ENCODE results near the gene KCND2. TPM values are rescaled to one million over a fixed set of nuclear protein-coding genes. Genes with fewer than 3 reads are reported as not detected.

The KCND2 gene
- total RNA-seq, 1 donor from 2014 or later = 0.30 TPM

GRCh38 chr7:120460949-120461348 lies 188.0 kb downstream of the KCND2 start:
- Mint-ChIP-seq H3K9me3 (ENCODE audit: low read depth) (peaks cover 4% of the 10 kb centered on the region), H3K4me1 (ENCODE audit: low read depth) (peaks cover 17% of the 10 kb centered on the region), H3K4me3 (ENCODE audit: unreplicated experiment) (no peak overlapping the region), H3K36me3 (ENCODE audit: low read depth) (peaks cover 2% of the 10 kb centered on the region), H3K27me3 (ENCODE audit: low read depth) (no peaks in the 10 kb centered on the region), H3K27ac (ENCODE audit: unreplicated experiment) (no peak overlapping the region)
- no peak for TF ChIP-seq CTCF (IDR thresholded peaks at IDR 0.05)
- DNase-seq (ENCODE audit: low spot score) = no peak

- H3K36me3 Mint-ChIP-seq (ENCODE audit: low read depth) = no peaks in the 10 kb centered on the region
- peaks cover 17% of the 10 kb centered on the region for H3K4me1 Mint-ChIP-seq (ENCODE audit: low read depth)
- H3K27me3 Mint-ChIP-seq (ENCODE audit: low read depth) = no peaks in the 10 kb centered on the region
- no peak overlapping the region for H3K4me3 Mint-ChIP-seq (ENCODE audit: unreplicated experiment)
- H3K9me3 Mint-ChIP-seq (ENCODE audit: low read depth) = no peaks in the 10 kb centered on the region
- DNase-seq (ENCODE audit: low spot score) = no peak
- H3K27ac Mint-ChIP-seq (ENCODE audit: unreplicated experiment) = no peak overlapping the region
- TF ChIP-seq CTCF (IDR thresholded peaks at IDR 0.05) = no peak
Observed at GRCh38 chr7:120462991-120463390, 190.0 kb downstream of the KCND2 start.

- TF ChIP-seq CTCF (IDR thresholded peaks at IDR 0.05) = no peak
- H3K4me1 Mint-ChIP-seq (ENCODE audit: low read depth) = peaks cover 17% of the 10 kb centered on the region
- H3K4me3 Mint-ChIP-seq (ENCODE audit: unreplicated experiment) = no peak overlapping the region
- H3K9me3 Mint-ChIP-seq (ENCODE audit: low read depth) = no peaks in the 10 kb centered on the region
- no peaks in the 10 kb centered on the region for H3K27me3 Mint-ChIP-seq (ENCODE audit: low read depth)
- H3K36me3 Mint-ChIP-seq (ENCODE audit: low read depth) = no peaks in the 10 kb centered on the region
- no peak overlapping the region for H3K27ac Mint-ChIP-seq (ENCODE audit: unreplicated experiment)
- no peak for DNase-seq (ENCODE audit: low spot score)
Observed at GRCh38 chr7:120464104-120464503, 191.1 kb downstream of the KCND2 start.

GRCh38 chr7:120467676-120468075 lies 194.7 kb downstream of the KCND2 start:
- no peak for DNase-seq (ENCODE audit: low spot score)
- no peaks in the 10 kb centered on the region for H3K9me3 Mint-ChIP-seq (ENCODE audit: low read depth)
- no peak for TF ChIP-seq CTCF (IDR thresholded peaks at IDR 0.05)
- no peak overlapping the region for H3K4me3 Mint-ChIP-seq (ENCODE audit: unreplicated experiment)
- no peaks in the 10 kb centered on the region for H3K27me3 Mint-ChIP-seq (ENCODE audit: low read depth)
- no peak overlapping the region for H3K27ac Mint-ChIP-seq (ENCODE audit: unreplicated experiment)
- H3K36me3 Mint-ChIP-seq (ENCODE audit: low read depth) = no peaks in the 10 kb centered on the region
- peaks cover 9% of the 10 kb centered on the region for H3K4me1 Mint-ChIP-seq (ENCODE audit: low read depth)

- DNase-seq (ENCODE audit: low spot score) = no peak
- no peaks in the 10 kb centered on the region for H3K9me3 Mint-ChIP-seq (ENCODE audit: low read depth)
- H3K27me3 Mint-ChIP-seq (ENCODE audit: low read depth) = no peaks in the 10 kb centered on the region
Observed at GRCh38 chr7:120468611-120469010, 195.6 kb downstream of the KCND2 start.

More at GRCh38 chr7:120468611-120469010, 195.6 kb downstream of the KCND2 start:
- no peak for TF ChIP-seq CTCF (IDR thresholded peaks at IDR 0.05)
- Mint-ChIP-seq H3K36me3 (ENCODE audit: low read depth) (no peaks in the 10 kb centered on the region), H3K4me3 (ENCODE audit: unreplicated experiment) (no peak overlapping the region), H3K4me1 (ENCODE audit: low read depth) (no peaks in the 10 kb centered on the region), H3K27ac (ENCODE audit: unreplicated experiment) (no peak overlapping the region)

Measured in chondrocyte (in vitro differentiated cells).